Uterus (tissue), 2 donors: Measurements from ENCODE around the gene NRG3.

Source experiments
- CTCF ChIP-seq, 4 experiments: fragments of 200-600 bp in 2 of 4; fragments of 450-650 bp in 2 of 4; sonication (generic) in 2 of 4; IDR thresholded peaks; one replicate each; pipeline ENCODE4 v1.5.1; 2016 to 2019; ENCODE audit warnings: antibody characterized with exemption in 4 of 4, mild to moderate bottlenecking in 2 of 4, moderate library complexity in 1 of 4
- POLR2A ChIP-seq, 2 donors: fragments of 450-650 bp; IDR thresholded peaks; one replicate each; pipeline ENCODE4 v1.6.1; 2016; ENCODE audit warnings: antibody characterized with exemption in 2 of 2, mild to moderate bottlenecking in 1 of 2, moderate library complexity in 1 of 2

- TF ChIP-seq CTCF (IDR thresholded peaks at IDR 0.05) (no peak), POLR2A (IDR thresholded peaks at IDR 0.05) (no peak)
Observed at GRCh38 chr10:81865581-81865980, 9.4 kb upstream of the NRG3 start.
